GM21717 (cell line): ENCODE measurements around the gene KLHDC9.
"Not testable (repeated sequence)": the region's sequence is repeated elsewhere in the genome, so short reads cannot be mapped to it uniquely, and the experiment has no call there.

Experiments used
- ATAC-seq: cut with Tn5 transposase; IDR thresholded peaks from one replicate; pipeline ENCODE4 v1.9.1; 2021; ENCODE audit warnings: mild to moderate bottlenecking, moderate library complexity; ENCODE audit not compliant: unreplicated experiment

KLHDC9 gene

GRCh38 chr1:161098210-161099068, at the start of gene KLHDC9:
Gene KLHDC9, plus strand, starts transcription at chr1:161098361. Its CDS starts 175 bp downstream, at chr1:161098536.
- peak; percentile 51 for ATAC-seq

- no peak for ATAC-seq
These were observed 49.0 kb upstream of the KLHDC9 start for GRCh38 chr1:161048949-161049722.

- ATAC-seq: no peak
These were observed 46.9 kb upstream of the KLHDC9 start for GRCh38 chr1:161051219-161051618.

- ATAC-seq: no peak
These were observed 45.3 kb upstream of the KLHDC9 start for GRCh38 chr1:161052899-161053298.

GRCh38 chr1:161054232-161054631, 43.9 kb upstream of the KLHDC9 start:
- ATAC-seq: no peak

GRCh38 chr1:161054805-161055204, 43.4 kb upstream of the KLHDC9 start:
- no peak for ATAC-seq

DNA sequence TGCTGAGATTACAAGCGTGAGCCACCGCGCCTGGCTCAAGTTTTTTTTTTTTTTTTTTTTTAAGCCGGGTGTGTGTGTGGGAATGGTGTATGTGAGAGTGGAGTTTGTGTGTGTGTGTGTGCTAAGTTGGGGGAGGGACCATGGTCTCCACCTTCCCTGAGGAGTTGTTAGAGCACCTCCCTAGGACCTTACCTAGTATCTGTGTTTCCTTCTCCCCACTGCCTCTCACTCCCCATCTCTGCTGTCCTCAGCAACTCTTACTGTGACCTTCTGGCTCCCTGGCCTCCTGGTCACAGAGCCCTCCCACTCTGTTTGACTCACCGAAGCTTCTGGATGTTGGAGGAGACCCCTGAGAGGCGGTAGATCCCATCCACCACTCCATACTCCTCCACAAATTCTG, 38.9 kb upstream of the KLHDC9 start:
- ATAC-seq: no peak

DNA sequence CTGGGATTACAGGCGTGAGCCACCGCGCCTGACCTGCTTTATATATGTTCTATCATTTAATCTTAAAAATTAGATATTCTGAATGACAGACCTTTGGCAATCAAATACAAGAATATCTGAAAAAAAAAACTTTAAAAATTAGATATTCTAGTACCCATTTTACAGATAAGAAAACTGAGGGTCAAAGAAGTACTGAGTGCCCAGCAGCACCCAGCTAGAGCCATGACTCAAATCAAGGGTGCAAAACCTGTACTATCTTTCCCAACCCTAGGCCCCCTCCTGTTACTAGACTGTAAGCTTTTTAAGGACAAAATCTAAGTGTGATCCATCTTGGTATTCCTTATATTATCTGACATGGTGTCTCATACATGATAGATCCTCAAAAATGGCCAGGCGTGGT, 36.7 kb upstream of the KLHDC9 start:
- ATAC-seq: no peak

DNA sequence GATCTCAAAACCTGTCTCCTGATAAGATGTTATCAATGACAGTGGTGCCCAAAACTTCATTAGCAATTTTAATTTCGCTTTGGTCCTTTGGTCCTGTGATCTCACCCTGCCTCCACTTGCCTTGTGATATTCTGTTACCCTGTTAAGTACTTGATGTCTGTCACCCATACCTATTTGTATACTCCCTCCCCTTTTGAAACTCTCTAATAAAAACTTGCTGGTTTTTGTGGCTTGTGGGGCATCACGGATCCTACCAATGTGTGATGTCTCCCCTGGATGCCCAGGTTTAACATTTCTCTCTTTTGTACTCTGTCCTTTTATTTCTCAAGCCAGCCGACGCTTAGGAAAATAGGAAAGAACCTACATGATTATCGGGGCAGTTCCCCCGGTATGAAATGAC, 34.2 kb upstream of the KLHDC9 start:
- ATAC-seq: not testable (repeated sequence)

DNA sequence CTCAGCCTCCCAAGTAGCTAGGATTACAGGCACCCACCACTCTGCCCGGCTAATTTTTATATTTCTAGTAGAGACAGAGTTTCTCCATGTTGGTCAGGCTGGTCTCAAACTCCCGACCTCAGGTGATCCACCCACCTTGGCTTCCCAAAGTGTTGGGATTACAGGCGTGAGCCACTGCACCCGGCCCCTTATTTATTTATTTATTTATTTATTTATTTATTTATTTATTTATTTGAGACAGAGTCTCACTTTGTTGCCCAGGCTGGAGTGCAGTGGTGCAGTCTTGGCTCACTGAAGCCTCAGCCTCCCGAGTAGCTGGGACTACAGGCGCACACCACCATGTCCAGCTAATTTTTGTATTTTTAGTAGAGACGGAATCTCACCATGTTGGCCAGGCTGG, 32.5 kb upstream of the KLHDC9 start:
- not testable (repeated sequence) for ATAC-seq

GRCh38 chr1:161066694-161067093, 31.5 kb upstream of the KLHDC9 start:
- no peak for ATAC-seq

GRCh38 chr1:161068306-161069234, 29.6 kb upstream of the KLHDC9 start:
- ATAC-seq: peak; percentile 60

DNA sequence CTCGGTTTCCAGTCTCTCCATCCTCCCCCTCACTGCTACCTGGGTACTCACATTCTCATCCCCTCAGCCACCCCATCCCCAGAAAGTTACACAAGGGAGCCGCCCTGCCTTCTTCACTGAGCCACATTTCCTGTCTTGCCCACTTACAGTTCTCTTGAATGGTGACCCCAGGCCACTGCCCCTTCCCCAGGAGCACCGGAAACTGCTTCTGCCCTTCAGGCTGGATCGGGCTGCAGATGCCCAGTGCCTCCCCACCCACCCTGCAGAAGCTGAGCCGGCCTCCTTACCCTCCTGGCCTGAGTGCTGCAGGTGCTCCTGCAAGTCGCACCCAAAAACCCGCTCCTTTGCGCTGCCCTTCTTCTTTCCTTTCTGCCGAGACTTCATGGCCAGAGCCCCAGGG, 28.9 kb upstream of the KLHDC9 start:
- no peak for ATAC-seq

DNA sequence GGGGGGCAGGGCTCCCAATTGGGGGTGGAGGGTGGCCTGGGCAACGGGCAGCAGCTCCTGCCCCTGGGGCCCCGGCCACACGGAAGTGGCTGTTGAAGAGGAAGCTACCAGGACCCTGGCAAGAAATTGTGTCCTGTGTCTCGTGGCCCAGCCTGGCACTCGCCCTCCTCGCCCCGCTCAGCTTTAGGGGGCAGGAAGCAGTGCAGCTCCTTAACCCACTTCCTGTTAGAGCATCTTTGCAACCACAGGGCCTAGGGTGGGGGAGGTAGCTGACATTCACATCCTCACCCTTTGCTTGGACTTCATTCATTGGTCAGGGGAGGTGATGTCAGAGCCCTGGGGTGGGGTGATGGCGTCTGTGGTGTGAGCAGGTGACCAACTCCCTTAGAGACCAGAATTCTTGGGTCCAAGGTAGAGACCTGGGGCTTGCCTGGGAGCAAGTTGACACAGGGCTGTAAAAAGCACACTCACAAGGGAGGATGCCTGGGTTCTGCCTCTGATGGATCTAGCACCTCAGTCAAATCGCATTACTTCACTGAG, 28.4 kb upstream of the KLHDC9 start, which contains the start of gene ARHGAP30:
Gene ARHGAP30 (minus strand): TSS at position 161 of the 540 bp plus-strand sequence. CDS start 267 bp downstream, outside the sequence.
- ATAC-seq: peak; percentile 85

DNA sequence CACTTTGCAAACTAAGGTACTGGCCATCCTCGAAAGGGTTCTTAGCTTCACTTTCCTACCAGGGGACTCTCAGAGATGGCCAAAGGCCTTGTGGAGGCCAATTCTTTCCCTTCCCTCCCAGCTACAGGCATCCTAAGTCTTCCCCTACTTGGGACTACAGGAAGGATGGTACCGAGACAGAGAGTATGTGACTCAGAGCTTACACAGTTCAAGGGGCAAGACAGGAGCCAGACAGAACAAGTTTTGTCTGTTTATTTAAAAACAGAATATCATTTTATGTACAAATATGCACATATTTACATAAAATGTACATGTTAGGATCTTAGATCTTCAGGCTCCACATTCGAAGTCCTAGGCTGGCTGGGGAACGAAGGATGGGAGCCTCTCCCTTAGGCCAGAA, 27.4 kb upstream of the KLHDC9 start:
- ATAC-seq: no peak

GRCh38 chr1:161071886-161072371, 26.2 kb upstream of the KLHDC9 start:
- no peak for ATAC-seq

GRCh38 chr1:161072751-161073449, 25.3 kb upstream of the KLHDC9 start:
- no peak for ATAC-seq

DNA sequence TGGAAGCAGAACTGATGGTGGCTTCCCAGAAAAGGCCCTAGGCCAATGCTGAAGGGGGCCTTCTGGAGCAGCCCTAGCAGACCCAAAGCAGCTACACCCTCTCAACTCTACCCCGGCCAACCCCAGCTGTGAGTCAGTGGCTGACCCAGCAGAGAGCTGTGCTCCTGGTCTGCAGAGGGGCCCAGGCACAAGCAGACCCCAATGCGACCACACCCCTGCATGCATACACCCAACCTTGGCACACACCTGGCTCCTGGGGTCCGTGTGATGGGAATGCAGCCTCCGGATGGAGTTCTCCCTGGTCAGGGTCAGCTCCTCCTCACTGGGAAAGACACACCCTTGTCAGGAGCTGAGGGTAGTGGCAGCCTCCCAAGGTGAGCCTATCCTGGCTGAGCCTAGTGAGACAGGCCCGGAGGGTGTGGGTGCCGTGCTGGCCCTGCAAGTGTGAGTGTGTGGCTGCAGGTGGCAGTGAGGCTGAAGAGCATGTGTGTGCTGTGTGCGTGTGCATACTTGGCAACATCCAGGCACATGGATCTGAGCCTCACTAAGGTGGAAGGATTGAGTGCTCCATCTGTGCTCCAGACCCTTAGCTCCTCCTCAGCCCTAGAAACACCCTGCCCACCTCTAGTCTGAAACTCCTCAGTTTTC, 24.6 kb upstream of the KLHDC9 start:
- no peak for ATAC-seq

GRCh38 chr1:161074676-161075368, 23.3 kb upstream of the KLHDC9 start:
- ATAC-seq: no peak
